Lower leg skin (tissue), 4 donors: ENCODE results near the gene IGSF8. TPM values are rescaled to one million over a fixed set of nuclear protein-coding genes. Genes with fewer than 3 reads are reported as not detected.
"Not testable (repeated sequence)": the region's sequence is repeated elsewhere in the genome, so short reads cannot be mapped to it uniquely, and the experiment has no call there.

Experiments
- DNase-seq, 2 donors: peaks; one replicate each; pipeline ENCODE4 v3.0.0-alpha.2; 2019; ENCODE audit warnings: low spot score in 2 of 2
- H3K4me3 ChIP-seq: fragments of 200-600 bp; sonication (generic); 2 replicates; pipeline ENCODE4 v1.5.1; 2017; ENCODE audit warnings: mild to moderate bottlenecking, low read depth; ENCODE audit not compliant: poor library complexity, severe bottlenecking
- CTCF ChIP-seq, 3 donors: fragments of 450-650 bp; IDR thresholded peaks; one replicate each; pipeline ENCODE4 v1.5.1; 2016; ENCODE audit warnings: antibody characterized with exemption in 3 of 3, mild to moderate bottlenecking in 3 of 3, moderate library complexity in 2 of 3
- POLR2A ChIP-seq, 2 donors: fragments of 450-650 bp; IDR thresholded peaks; one replicate each; pipeline ENCODE4 v1.6.1; 2016 to 2017; ENCODE audit warnings: antibody characterized with exemption in 2 of 2, mild to moderate bottlenecking in 1 of 2, moderate library complexity in 1 of 2
- WGBS, 2 donors: methylation state at CpG; one replicate each; pipeline ENCODE4 v1.1.5; 2018; 5-methylcytosine and 5-hydroxymethylcytosine counted together
- intact Hi-C: fragments of 100-400 bp; cut with DNase I; formaldehyde crosslinking; loops from one replicate; pipeline ENCODE4 v1.15.0; 2023; ENCODE audit warnings: low total_unique reads
- total RNA-seq, 4 donors: library from RNA; depleted of rRNA; stranded (reverse); fragments of >200 nt; gene quantifications; one replicate each; pipeline ENCODE4 v1.1.0, GENCODE V29; 2016

IGSF8 gene
- total RNA-seq, 4 donors from 2014 or later = 44.5 to 74.5 (median 54.9) TPM

DNA sequence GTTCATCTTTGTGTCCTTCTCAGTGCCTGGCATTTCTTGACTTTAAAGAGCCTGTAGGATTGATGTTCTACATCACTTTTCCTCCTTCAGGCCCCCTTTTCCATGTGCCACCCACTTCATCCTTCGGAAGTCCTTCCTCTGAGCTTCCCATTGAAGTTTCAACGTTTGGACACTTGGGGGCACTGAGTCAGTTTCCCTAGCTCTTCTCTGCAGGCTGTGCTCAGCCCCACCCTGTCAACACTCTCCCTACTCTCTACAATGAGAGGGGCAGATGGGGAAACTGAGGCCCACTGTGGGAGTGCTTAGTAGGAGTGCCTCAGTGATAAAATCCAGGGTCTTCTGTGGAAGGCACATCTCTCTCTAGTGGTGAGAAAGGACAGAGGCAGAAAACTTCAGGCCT lies 40.3 kb downstream of the IGSF8 start:
- WGBS, 2 donors = 39 to 47% methylated on average over 2 of the region's 2 CpGs
- intact Hi-C loops = no loop called here
- H3K4me3 ChIP-seq = no peak overlapping the region
- no peak for TF ChIP-seq POLR2A (IDR thresholded peaks at IDR 0.05)
- no peak for TF ChIP-seq CTCF (IDR thresholded peaks at IDR 0.05)
- DNase-seq = no peak

- no peak for TF ChIP-seq CTCF (IDR thresholded peaks at IDR 0.05)
- no peak for TF ChIP-seq POLR2A (IDR thresholded peaks at IDR 0.05)
- no peak overlapping the region for H3K4me3 ChIP-seq
- intact Hi-C loops = no loop called here
- no peak for DNase-seq
- 73 to 90% methylated on average over 1 of the region's 1 CpG for WGBS, 2 donors
Measured at GRCh38 chr1:160056648-160057169, 41.7 kb downstream of the IGSF8 start.

GRCh38 chr1:160053548-160054365 lies 44.7 kb downstream of the IGSF8 start:
- 63 to 67% methylated on average over 7 of the region's 7 CpGs for WGBS, 2 donors
- no peak for DNase-seq
- intact Hi-C loops = no loop called here
- no peak for TF ChIP-seq POLR2A (IDR thresholded peaks at IDR 0.05)
- TF ChIP-seq CTCF (IDR thresholded peaks at IDR 0.05) = no peak
- no peak overlapping the region for H3K4me3 ChIP-seq

GRCh38 chr1:160052936-160053335 lies 45.5 kb downstream of the IGSF8 start:
- intact Hi-C loops = no loop called here
- no peak overlapping the region for H3K4me3 ChIP-seq
- no peak for DNase-seq
- TF ChIP-seq CTCF (IDR thresholded peaks at IDR 0.05) = no peak
- no peak for TF ChIP-seq POLR2A (IDR thresholded peaks at IDR 0.05)
- 61 to 63% methylated on average over 6 of the region's 6 CpGs for WGBS, 2 donors

DNA sequence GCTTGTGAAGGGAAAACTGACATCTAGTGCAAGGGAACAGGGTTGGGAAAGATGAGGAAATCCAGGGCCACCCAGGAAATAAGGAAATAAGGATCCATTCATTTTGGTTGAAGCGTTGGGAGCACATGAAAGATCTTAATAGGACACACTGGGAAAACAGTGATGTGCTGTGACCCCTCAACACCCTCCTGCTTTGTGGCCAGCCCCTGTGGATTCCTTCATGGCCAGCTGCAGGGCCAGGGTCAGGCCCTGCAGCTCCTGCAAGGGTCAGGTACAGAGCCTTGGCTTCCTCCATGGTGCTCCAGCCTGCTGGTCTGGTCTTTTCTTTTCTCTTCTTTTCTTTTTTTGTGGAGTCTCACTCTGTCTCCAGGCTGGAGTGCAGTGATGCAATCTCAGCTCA lies 47.8 kb downstream of the IGSF8 start:
- DNase-seq = no peak
- intact Hi-C loops = no loop called here
- WGBS, 2 donors = 75 to 92% methylated on average over 1 of the region's 1 CpG
- no peak overlapping the region for H3K4me3 ChIP-seq
- TF ChIP-seq CTCF (IDR thresholded peaks at IDR 0.05) (no peak), POLR2A (IDR thresholded peaks at IDR 0.05) (no peak)

DNA sequence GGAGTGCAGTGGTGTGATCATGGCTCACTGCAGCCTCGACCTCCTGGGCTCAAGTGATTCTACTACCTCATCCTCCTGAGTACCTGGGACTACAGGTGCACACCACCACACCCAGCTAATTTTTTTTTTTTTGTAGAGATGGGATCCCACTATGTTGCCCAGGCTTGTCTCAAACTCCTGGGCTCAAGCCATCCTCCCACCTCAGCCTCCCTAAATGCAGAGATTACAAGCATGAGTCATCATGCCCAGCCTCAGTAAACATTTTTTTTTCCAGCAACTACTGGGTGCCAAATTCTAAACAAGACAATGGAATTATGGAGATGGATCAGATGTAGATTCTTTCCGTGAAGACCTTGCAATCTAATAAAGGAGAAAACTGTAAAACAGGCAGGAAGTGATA lies 48.2 kb downstream of the IGSF8 start:
- H3K4me3 ChIP-seq, intact Hi-C loops, DNase-seq: not testable (repeated sequence)
- WGBS, 2 donors = 57 to 58% methylated on average over 2 of the region's 2 CpGs
